Measurements from ENCODE around the gene MLYCD. TPM values are rescaled to one million over a fixed set of nuclear protein-coding genes. Genes with fewer than 3 reads are reported as not detected.
A peak's percentile ranks its signal among the peaks of the same experiment; 100 is the strongest.

The MLYCD gene
- total RNA-seq, 3 donors from 2014 or later (not counting 1 experiment from before 2014, with no cell fraction given) = 8.5 to 13.2 (median 11.9) TPM

DNA sequence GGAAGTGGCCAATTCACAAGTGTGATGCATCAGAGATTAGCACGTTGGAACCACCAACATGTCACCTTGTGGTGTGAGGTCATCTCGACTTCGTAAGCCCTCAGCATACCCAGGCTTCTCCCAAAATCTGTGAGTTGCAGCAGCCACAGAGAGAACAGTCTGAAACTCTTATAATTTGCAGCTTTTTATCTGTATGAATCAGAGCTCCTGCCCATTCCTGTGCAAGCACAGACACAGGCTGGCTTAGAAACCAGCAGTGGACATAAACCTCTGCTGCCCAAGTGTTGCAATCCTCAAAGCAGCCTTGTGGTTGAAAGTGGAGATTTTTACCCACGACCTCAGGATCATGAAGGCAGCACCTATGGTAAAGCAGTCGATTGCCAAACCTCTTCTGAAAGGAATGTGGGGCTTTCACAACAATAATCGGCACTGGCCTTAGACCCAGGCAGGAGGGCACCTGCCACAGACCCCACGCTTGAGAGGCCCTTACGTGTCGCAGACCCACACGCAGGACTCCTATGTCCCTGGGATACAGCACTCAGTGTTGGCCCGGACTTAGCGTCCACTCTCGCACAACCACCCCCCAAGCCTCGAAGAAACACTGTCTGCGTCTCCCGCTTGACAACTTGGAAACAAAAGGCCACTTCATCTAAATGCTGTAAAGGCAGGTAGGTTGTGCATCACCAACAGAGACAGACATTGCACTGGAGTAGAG lies 29.6 kb downstream of the MLYCD start:
- Histone ChIP-seq H3K9me3 (ENCODE audit: control insufficient read depth, insufficient read depth, low read length) (no peaks in the 10 kb centered on the region), H3K27ac (ENCODE audit: low read length) (no peak overlapping the region), H3K4me1 (ENCODE audit: control insufficient read depth, insufficient read depth, low read length) (peaks cover 19% of the 10 kb centered on the region), H3K36me3 (ENCODE audit: control insufficient read depth, insufficient read depth, low read length) (no peaks in the 10 kb centered on the region), H3K27me3 (ENCODE audit: control insufficient read depth, insufficient read depth, low read length) (no peaks in the 10 kb centered on the region), H3K4me3 (ENCODE audit: low read length) (no peak overlapping the region)
- TF ChIP-seq CTCF (IDR thresholded peaks at IDR 0.05) = no peak
- Mint-ChIP-seq H3K36me3 (no peaks in the 10 kb centered on the region), H3K27me3 (ENCODE audit: low read depth in 2 of 2) (no peaks in the 10 kb centered on the region), H3K27ac (peak overlapping the region in 1 of 2 donors; percentile 22), H3K4me1 (peaks cover 9 to 32% of the 10 kb centered on the region in 2 donors), H3K4me3 (no peak overlapping the region), H3K9me3 (no peaks in the 10 kb centered on the region)
- 78% methylated on average over 16 of the region's 16 CpGs for whole genome bisulfite sequencing (ENCODE audit: insufficient coverage)
- ATAC-seq (peak; percentile 62 to 85 (median 83)), DNase-seq (peak in 1 of 2 donors; percentile 22)
- intact Hi-C loops (cut with micrococcal nuclease) = loop anchor here (10.0 kb wide), 1 partner anchor 256 kb away; the partner anchor contains the start of gene TAF1C

DNA sequence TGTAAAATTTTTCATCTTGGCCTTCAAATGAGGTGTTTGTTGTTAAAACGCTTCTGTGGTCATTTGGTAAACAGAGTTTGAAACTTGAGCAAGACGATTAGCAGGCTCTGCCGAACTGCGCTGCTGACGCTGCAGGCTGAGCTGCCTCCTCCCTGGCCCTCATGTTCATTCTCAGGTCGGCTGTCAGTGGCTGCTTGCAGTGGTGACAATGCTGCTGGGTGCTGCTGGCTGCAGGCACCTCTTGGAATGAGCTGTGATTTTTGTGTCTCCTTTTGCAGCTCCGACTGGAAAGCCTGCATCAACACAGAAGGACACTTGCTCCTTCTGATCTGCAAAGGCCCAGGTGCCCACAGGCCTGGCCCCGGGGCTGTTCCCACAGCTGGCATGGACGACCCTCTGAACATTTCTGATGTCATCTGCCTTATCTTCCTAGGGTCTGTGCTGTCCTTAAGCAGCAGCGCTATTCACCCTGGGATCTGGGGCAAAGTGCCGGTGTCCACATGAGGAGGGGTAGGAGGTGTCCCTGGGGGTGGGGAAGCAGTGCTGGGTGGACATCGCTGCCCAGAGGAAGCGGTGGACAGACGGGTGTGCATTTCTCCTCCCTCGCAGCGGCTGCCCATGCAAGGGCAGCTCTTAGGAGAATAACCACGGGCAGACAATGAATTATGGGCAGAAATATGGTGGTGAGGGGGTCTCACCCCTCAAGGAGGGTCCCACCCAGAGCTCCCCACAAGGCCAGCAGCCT lies 31.1 kb downstream of the MLYCD start:
- H3K9me3 Mint-ChIP-seq = no peaks in the 10 kb centered on the region
- no peaks in the 10 kb centered on the region for H3K27me3 Mint-ChIP-seq (ENCODE audit: low read depth in 2 of 2)
- DNase-seq = no peak
- no peak overlapping the region for H3K27ac Mint-ChIP-seq
- WGBS (ENCODE audit: insufficient coverage) = 90% methylated on average over 17 of the region's 17 CpGs
- intact Hi-C loops (cut with micrococcal nuclease) = loop anchor here (10.0 kb wide), 1 partner anchor 255 kb away; the partner anchor contains the start of gene TAF1C
- Histone ChIP-seq H3K9me3 (ENCODE audit: control insufficient read depth, insufficient read depth, low read length) (no peaks in the 10 kb centered on the region), H3K27me3 (ENCODE audit: control insufficient read depth, insufficient read depth, low read length) (no peaks in the 10 kb centered on the region), H3K4me3 (ENCODE audit: low read length) (no peak overlapping the region), H3K27ac (ENCODE audit: low read length) (no peak overlapping the region), H3K36me3 (ENCODE audit: control insufficient read depth, insufficient read depth, low read length) (no peaks in the 10 kb centered on the region), H3K4me1 (ENCODE audit: control insufficient read depth, insufficient read depth, low read length) (peaks cover 19% of the 10 kb centered on the region)
- H3K36me3 Mint-ChIP-seq = no peaks in the 10 kb centered on the region
- TF ChIP-seq CTCF (IDR thresholded peaks at IDR 0.05) = no peak
- peaks cover 9 to 27% of the 10 kb centered on the region in 2 donors for H3K4me1 Mint-ChIP-seq
- ATAC-seq = no peak
- H3K4me3 Mint-ChIP-seq = no peak overlapping the region

DNA sequence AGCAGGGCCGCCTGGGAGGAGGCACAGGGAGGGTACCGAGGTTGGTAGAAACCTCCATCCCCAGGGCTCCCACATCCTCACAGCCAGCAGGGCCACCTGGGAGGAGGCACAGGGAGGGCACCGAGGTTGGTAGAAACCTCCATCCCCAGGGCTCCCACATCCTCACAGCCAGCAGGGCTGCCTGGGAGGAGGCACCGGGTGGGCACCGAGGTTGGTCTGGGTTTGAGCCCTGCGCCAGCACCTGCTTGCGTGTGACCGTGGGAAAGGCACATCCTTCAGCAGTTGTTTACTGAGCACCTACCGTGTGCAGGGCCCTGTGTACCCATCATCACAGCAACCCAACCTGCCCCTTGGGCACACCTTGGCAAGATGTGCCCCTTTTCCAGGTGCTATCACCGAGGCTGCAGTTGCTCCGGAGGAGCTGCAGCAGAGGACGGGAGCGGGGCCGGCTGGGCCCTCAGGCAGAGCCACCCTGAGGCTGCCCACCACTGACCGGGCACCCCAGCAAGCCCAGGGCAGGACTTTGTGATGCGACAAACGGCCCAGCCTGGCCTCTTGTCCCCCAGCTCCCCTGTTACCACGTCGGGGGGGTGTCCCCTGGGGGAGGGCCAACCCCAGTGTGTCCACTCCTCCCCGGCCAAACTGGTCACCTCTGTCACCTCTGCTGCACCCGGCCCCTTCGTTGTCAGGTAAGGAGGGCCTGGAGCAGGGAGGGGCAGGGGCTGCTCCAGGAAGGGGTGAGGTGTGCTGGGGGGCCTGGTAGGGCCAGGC lies 32.0 kb downstream of the MLYCD start:
- intact Hi-C loops (cut with micrococcal nuclease) = no loop called here
- 91% methylated on average over 22 of the region's 22 CpGs for WGBS (ENCODE audit: insufficient coverage)

More for the DNA sequence above, 32.0 kb downstream of the MLYCD start:
- Histone ChIP-seq H3K4me3 (ENCODE audit: low read length) (no peak overlapping the region), H3K9me3 (ENCODE audit: control insufficient read depth, insufficient read depth, low read length) (no peaks in the 10 kb centered on the region), H3K27me3 (ENCODE audit: control insufficient read depth, insufficient read depth, low read length) (no peaks in the 10 kb centered on the region), H3K4me1 (ENCODE audit: control insufficient read depth, insufficient read depth, low read length) (peaks cover 19% of the 10 kb centered on the region), H3K36me3 (ENCODE audit: control insufficient read depth, insufficient read depth, low read length) (no peaks in the 10 kb centered on the region), H3K27ac (ENCODE audit: low read length) (no peak overlapping the region)
- H3K4me1 Mint-ChIP-seq = peaks cover 9 to 23% of the 10 kb centered on the region in 2 donors
- H3K4me3 Mint-ChIP-seq = no peak overlapping the region
- no peaks in the 10 kb centered on the region for H3K27me3 Mint-ChIP-seq (ENCODE audit: low read depth in 2 of 2)
- H3K27ac Mint-ChIP-seq = no peak overlapping the region
- DNase-seq = no peak
- ATAC-seq = no peak
- H3K36me3 Mint-ChIP-seq = no peaks in the 10 kb centered on the region
- no peak for TF ChIP-seq CTCF (IDR thresholded peaks at IDR 0.05)
- no peaks in the 10 kb centered on the region for H3K9me3 Mint-ChIP-seq
